Transverse colon (tissue), 4 donors: ENCODE results near the gene KMT2E. TPM values are rescaled to one million over a fixed set of nuclear protein-coding genes. Genes with fewer than 3 reads are reported as not detected.

Experiments used
- DNase-seq: peaks from one replicate; pipeline ENCODE4 v3.0.0-alpha.2; 2019
- H3K27ac ChIP-seq, 4 donors: fragments of 200-600 bp; sonication (generic); 2 replicates each; pipeline ENCODE4 v1.5.1; 2016 to 2018; ENCODE audit warnings: inconsistent platforms in 4 of 4
- H3K27me3 ChIP-seq: fragments of 200-600 bp; sonication (generic); 2 replicates; pipeline ENCODE4 v1.5.1; 2017; ENCODE audit warnings: inconsistent platforms
- H3K36me3 ChIP-seq, 4 donors: fragments of 200-600 bp; sonication (generic); 2 replicates each; pipeline ENCODE4 v1.5.1; 2017 to 2019; ENCODE audit warnings: inconsistent platforms in 4 of 4
- H3K4me1 ChIP-seq, 4 donors: fragments of 200-600 bp; sonication (generic); 2 replicates each; pipeline ENCODE4 v1.5.1; 2017 to 2020; ENCODE audit warnings: inconsistent platforms in 4 of 4
- H3K4me3 ChIP-seq, 4 donors: fragments of 200-600 bp; sonication (generic); 1 replicate in 1 of 4; 2 replicates in 3 of 4; pipeline versions ENCODE4 v1.5.1 to v1.6.1; 2017 to 2019; ENCODE audit warnings: inconsistent platforms in 4 of 4
- H3K9me3 ChIP-seq, 2 donors: fragments of 200-600 bp; sonication (generic); 2 replicates each; pipeline ENCODE4 v1.5.1; 2017 to 2019; ENCODE audit warnings: inconsistent platforms in 2 of 2
- CTCF ChIP-seq, 5 experiments: fragments of 200-600 bp in 3 of 5; fragments of 450-650 bp in 2 of 5; sonication (generic) in 3 of 5; IDR thresholded peaks; 1 replicate in 2 of 5; 2 replicates in 3 of 5; pipeline ENCODE4 v1.5.1; 2016 to 2017; ENCODE audit warnings: antibody characterized with exemption in 5 of 5, inconsistent platforms in 3 of 5, mild to moderate bottlenecking in 2 of 5, moderate library complexity in 1 of 5
- EP300 ChIP-seq: sonication (generic); formaldehyde crosslinking; IDR thresholded peaks from one replicate; pipeline ENCODE4 v1.6.1; 2017; ENCODE audit warnings: antibody characterized with exemption, low read depth
- POLR2A ChIP-seq: fragments of 450-650 bp; IDR thresholded peaks from one replicate; pipeline ENCODE4 v1.6.1; 2016; ENCODE audit warnings: antibody characterized with exemption, mild to moderate bottlenecking, moderate library complexity
- POLR2AphosphoS5 ChIP-seq, 3 donors: sonication (generic); formaldehyde crosslinking; IDR thresholded peaks; one replicate each; pipeline ENCODE4 v1.6.1; 2016; ENCODE audit warnings: antibody characterized with exemption in 3 of 3
- WGBS, 2 donors: methylation state at CpG; one replicate each; pipeline ENCODE4 v1.1.5; 2018; ENCODE audit warnings: low coverage in 1 of 2; 5-methylcytosine and 5-hydroxymethylcytosine counted together
- in situ Hi-C, 4 donors: fragments of 200-750 bp; cut with MboI; loops; one replicate each; pipeline versions ENCODE4 v1.15.0 to v1.15.1; 2017; ENCODE audit warnings: low sequenced_read_pairs in 3 of 4, low pct_ligation_motif_present in 1 of 4, low pct_unique_long_range_greater_than_20kb in 1 of 4
- intact Hi-C: fragments of 100-400 bp; cut with DNase I; formaldehyde crosslinking; loops from one replicate; pipeline ENCODE4 v1.15.1; 2023; ENCODE audit warnings: low total_unique reads
- total RNA-seq, 4 donors: library from RNA; depleted of rRNA; stranded (reverse); fragments of >200 nt; gene quantifications; one replicate each; pipeline ENCODE4 v1.1.0, GENCODE V29; 2016

KMT2E gene
- total RNA-seq, 4 donors from 2014 or later, result 86.8 to 362 (median 178) TPM

- no peak for DNase-seq
- in situ Hi-C loops (no loop called here), intact Hi-C loops (no loop called here)
- H3K9me3 ChIP-seq, result no peaks in the 10 kb centered on the region
- peaks cover 0 to 59% (median 28%) of the 10 kb centered on the region in 4 donors for H3K36me3 ChIP-seq
- no peak overlapping the region for H3K27ac ChIP-seq
- 84 to 91% methylated on average over 2 of the region's 2 CpGs for WGBS, 2 donors
- TF ChIP-seq CTCF (IDR thresholded peaks at IDR 0.05) (no peak), POLR2A (no peak), EP300 (no peak)
- H3K4me3 ChIP-seq, result no peak overlapping the region
- H3K27me3 ChIP-seq, result no peaks in the 10 kb centered on the region
- peaks cover 0 to 20% (median 3%) of the 10 kb centered on the region in 4 donors for H3K4me1 ChIP-seq
Observed at GRCh38 chr7:105088456-105088855, 74.5 kb downstream of the KMT2E start.

GRCh38 chr7:105094966-105095365 lies 81.0 kb downstream of the KMT2E start:
- DNase-seq, result no peak
- H3K9me3 ChIP-seq, result no peaks in the 10 kb centered on the region
- no peak for TF ChIP-seq CTCF (IDR thresholded peaks at IDR 0.05)
- no peak for TF ChIP-seq POLR2AphosphoS5 (IDR thresholded peaks at IDR 0.05)
- no peak for TF ChIP-seq EP300
- no peak for TF ChIP-seq POLR2A
- intact Hi-C loops (no loop called here), in situ Hi-C loops (no loop called here)
- H3K27ac ChIP-seq, result no peak overlapping the region
- peaks cover 0 to 14% (median 0%) of the 10 kb centered on the region in 4 donors for H3K4me1 ChIP-seq
- no peaks in the 10 kb centered on the region for H3K27me3 ChIP-seq
- H3K4me3 ChIP-seq, result no peak overlapping the region
- H3K36me3 ChIP-seq, result peaks cover 0 to 54% (median 18%) of the 10 kb centered on the region in 4 donors

- WGBS, 2 donors, result 75 to 89% methylated on average over 3 of the region's 3 CpGs
- Histone ChIP-seq H3K9me3 (no peaks in the 10 kb centered on the region), H3K4me1 (peaks cover 0 to 14% (median 0%) of the 10 kb centered on the region in 4 donors), H3K27me3 (no peaks in the 10 kb centered on the region), H3K4me3 (no peak overlapping the region), H3K36me3 (peaks cover 0 to 51% (median 14%) of the 10 kb centered on the region in 4 donors), H3K27ac (no peak overlapping the region)
- intact Hi-C loops (no loop called here), in situ Hi-C loops (no loop called here)
- no peak for DNase-seq
- TF ChIP-seq POLR2AphosphoS5 (IDR thresholded peaks at IDR 0.05) (no peak), EP300 (no peak), CTCF (IDR thresholded peaks at IDR 0.05) (no peak), POLR2A (no peak)
Observed at GRCh38 chr7:105096306-105096705, 82.3 kb downstream of the KMT2E start.

GRCh38 chr7:105097619-105098018 lies 83.6 kb downstream of the KMT2E start:
- Histone ChIP-seq H3K36me3 (peaks cover 0 to 51% (median 8%) of the 10 kb centered on the region in 4 donors), H3K9me3 (no peaks in the 10 kb centered on the region), H3K4me1 (peaks cover 0 to 14% (median 0%) of the 10 kb centered on the region in 4 donors), H3K4me3 (no peak overlapping the region), H3K27ac (no peak overlapping the region), H3K27me3 (no peaks in the 10 kb centered on the region)
- intact Hi-C loops, result no loop called here
- no peak for DNase-seq
- TF ChIP-seq POLR2AphosphoS5 (IDR thresholded peaks at IDR 0.05) (no peak), POLR2A (no peak), CTCF (IDR thresholded peaks at IDR 0.05) (no peak), EP300 (no peak)
- 71 to 73% methylated on average over 6 to 7 of the region's 7 CpGs for WGBS, 2 donors
- in situ Hi-C loops, result no loop called here
